ENCODE results near the gene SPATA1. TPM values are rescaled to one million over a fixed set of nuclear protein-coding genes. Genes with fewer than 3 reads are reported as not detected.

The SPATA1 gene
- total and polyA plus RNA-seq, 7 donors, result 0.08 to 1.4 (median 0.92) TPM; not detected in 2

DNA sequence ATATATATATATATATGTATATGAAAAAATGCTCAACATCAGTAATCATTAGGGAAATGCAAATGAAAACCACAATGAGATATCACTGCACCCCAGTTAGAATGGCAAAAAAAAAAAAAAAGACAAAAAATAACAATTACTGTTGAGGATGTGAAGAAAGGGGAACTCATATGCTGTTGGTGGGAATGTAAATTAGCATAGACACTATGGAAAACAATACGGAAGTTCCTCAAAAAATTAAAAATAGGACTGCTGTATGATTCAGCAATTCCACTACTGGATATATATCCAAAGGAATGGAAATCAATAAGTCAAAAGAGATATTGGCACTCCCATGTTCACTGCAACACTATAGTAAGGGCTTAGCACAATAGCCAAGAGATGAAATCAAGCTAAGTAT, 109.6 kb downstream of the SPATA1 start:
- Histone ChIP-seq H3K4me3 (no peak overlapping the region), H3K36me3 (ENCODE audit: insufficient read depth in 1 of 2, low read depth in 1 of 2) (no peaks in the 10 kb centered on the region), H3K4me1 (no peaks in the 10 kb centered on the region), H3K27me3 (ENCODE audit: insufficient read depth in 3 of 3, low read length in 2 of 3) (no peaks in the 10 kb centered on the region), H3K9me3 (no peaks in the 10 kb centered on the region), H3K27ac (no peak overlapping the region)
- TF ChIP-seq, protein P1, sequence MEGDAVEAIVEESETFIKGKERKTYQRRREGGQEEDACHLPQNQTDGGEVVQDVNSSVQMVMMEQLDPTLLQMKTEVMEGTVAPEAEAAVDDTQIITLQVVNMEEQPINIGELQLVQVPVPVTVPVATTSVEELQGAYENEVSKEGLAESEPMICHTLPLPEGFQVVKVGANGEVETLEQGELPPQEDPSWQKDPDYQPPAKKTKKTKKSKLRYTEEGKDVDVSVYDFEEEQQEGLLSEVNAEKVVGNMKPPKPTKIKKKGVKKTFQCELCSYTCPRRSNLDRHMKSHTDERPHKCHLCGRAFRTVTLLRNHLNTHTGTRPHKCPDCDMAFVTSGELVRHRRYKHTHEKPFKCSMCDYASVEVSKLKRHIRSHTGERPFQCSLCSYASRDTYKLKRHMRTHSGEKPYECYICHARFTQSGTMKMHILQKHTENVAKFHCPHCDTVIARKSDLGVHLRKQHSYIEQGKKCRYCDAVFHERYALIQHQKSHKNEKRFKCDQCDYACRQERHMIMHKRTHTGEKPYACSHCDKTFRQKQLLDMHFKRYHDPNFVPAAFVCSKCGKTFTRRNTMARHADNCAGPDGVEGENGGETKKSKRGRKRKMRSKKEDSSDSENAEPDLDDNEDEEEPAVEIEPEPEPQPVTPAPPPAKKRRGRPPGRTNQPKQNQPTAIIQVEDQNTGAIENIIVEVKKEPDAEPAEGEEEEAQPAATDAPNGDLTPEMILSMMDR (IDR thresholded peaks at IDR 0.05), result no peak
- WGBS, 3 donors, result 86 to 96% (median 87%) methylated on average over 1 of the region's 1 CpG
- intact Hi-C loops (cut with DNase I), result no loop called here
- ATAC-seq, result no peak
- no peak for DNase-seq

Other genes starting within 250 kb of the SPATA1 start
- 1 to 10 TPM in 2 of 4 donors, under 1 TPM in 2; 0.65 to 3.2 (median 1.3) TPM for gene SAMD13, start 204.7 kb upstream of the SPATA1 start, total RNA-seq
- 1 to 10 TPM in 2 of 3 donors, under 1 TPM in 1; 0.53 to 6.8 (median 5.5) TPM for gene SAMD13, start 204.7 kb upstream of the SPATA1 start, polyA plus RNA-seq
- 1 to 10 TPM in 1 of 4 donors, under 1 TPM in 1, not detected in 2; 0.50 to 3.1 TPM for gene DNASE2B, start 107.9 kb upstream of the SPATA1 start, total RNA-seq
- 1 to 10 TPM in 1 of 3 donors, under 1 TPM in 2; 0.18 to 1.1 (median 0.84) TPM for gene DNASE2B, start 107.9 kb upstream of the SPATA1 start, polyA plus RNA-seq
- 10 to 100 TPM; 29.2 to 38.5 (median 32.0) TPM for gene RPF1, start 27.1 kb upstream of the SPATA1 start, total RNA-seq
- gene RPF1, start 27.1 kb upstream of the SPATA1 start, polyA plus RNA-seq, result 10 to 100 TPM; 44.7 to 75.5 (median 69.4) TPM
- gene GNG5, start 195 bp downstream of the SPATA1 start, total RNA-seq, result 100 to 1,000 TPM; 112 to 163 (median 141) TPM
- gene GNG5, start 195 bp downstream of the SPATA1 start, polyA plus RNA-seq, result 100 to 1,000 TPM; 211 to 313 (median 293) TPM
- 1 to 10 TPM; 4.4 to 5.2 (median 4.9) TPM for gene CTBS, start 68.1 kb downstream of the SPATA1 start, total RNA-seq
- 1 to 10 TPM; 1.8 to 3.8 (median 2.1) TPM for gene CTBS, start 68.1 kb downstream of the SPATA1 start, polyA plus RNA-seq
- 1 to 10 TPM; 4.4 to 8.6 (median 7.9) TPM for gene SSX2IP, start 184.1 kb downstream of the SPATA1 start, total RNA-seq
- gene SSX2IP, start 184.1 kb downstream of the SPATA1 start, polyA plus RNA-seq, result 10 to 100 TPM in 1 of 3 donors, 1 to 10 TPM in 2; 2.2 to 12.8 (median 2.6) TPM